Epidermal melanocyte (primary cell): ENCODE measurements around the gene DTX2.
"Not testable (repeated sequence)": the region's sequence is repeated elsewhere in the genome, so short reads cannot be mapped to it uniquely, and the experiment has no call there.

ENCODE experiments used
- DNase-seq: peaks from one replicate; pipeline ENCODE4 v3.0.0; 2011; ENCODE audit warnings: low spot score; ENCODE audit not compliant: insufficient read length

DTX2 gene

DNA sequence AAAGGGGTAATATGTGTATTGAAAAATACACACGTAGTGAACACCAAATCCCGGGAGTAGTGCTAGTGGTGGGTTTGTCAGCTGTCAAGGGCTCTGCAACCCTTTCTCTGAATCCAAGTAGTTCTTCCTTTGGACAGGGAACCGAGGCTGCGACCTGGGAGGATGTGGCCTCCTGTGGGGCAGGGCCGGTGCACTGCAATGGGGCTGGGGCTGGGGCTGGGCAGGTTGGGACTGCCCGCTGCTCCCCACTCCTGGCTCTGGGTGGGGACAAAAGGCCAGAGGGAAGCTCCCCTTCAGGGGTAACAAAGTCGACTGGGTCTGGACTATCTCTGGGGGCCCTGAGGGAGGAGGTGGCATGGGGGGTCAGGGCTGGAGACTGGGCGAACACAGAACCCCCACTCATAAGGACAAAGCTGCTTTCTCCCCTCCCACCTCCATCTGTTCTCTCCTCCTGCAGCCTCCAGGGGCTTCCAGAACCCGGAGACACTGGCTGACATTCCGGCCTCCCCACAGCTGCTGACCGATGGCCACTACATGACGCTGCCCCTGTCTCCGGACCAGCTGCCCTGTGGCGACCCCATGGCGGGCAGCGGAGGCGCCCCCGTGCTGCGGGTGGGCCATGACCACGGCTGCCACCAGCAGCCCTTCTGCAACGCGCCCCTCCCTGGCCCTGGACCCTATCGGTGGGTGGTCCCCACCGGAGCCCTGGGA is 49.8 kb downstream of the DTX2 start:
- not testable (repeated sequence) for DNase-seq

DNA sequence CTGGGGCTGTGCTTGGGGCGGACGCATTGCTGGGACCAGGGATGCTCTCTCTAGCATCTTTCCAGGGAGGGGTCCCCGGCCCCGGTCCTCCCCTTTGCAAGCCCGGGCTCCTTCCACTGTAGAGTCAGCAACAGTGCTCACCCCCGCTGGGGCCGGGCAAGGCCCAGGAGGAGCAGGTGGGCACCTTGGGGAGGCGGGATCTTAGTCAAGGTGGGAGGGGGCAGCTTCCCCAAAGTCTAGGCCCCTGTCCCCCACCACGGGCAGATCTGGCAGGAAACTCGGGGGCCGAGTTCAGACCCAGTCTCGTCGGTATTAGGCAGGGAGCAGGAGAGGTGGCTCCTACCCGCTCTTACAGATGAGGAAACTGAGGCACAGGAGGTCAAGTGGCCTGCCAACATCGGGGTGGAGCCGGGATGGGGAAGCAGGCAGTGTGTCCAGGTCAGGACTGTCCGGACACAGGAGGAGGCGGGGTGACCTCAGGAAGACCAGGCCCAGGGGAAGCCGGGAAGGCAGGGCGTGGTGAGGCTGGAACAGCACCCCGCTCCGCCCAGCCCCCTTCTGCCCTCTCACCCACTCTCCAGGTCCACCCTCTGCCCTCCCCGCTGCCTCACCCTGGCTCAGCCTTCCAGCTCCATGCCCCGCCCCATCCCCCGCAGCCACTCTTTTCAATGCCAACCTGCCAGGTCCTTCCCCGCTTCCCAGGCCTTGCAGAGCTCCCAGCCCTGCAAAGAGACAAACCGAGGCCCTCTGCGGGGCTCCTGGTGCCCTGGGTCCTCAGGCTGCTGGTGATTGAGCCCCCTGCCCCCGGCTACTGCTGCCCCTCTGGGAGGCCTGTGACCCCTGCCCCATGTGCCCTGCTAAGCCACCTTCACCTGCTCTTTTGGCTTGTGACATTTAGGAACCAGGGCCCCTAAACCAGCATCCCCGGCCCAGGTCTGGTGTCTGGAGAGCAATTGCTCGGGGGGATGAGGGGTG is 50.7 kb downstream of the DTX2 start:
- not testable (repeated sequence) for DNase-seq

DNA sequence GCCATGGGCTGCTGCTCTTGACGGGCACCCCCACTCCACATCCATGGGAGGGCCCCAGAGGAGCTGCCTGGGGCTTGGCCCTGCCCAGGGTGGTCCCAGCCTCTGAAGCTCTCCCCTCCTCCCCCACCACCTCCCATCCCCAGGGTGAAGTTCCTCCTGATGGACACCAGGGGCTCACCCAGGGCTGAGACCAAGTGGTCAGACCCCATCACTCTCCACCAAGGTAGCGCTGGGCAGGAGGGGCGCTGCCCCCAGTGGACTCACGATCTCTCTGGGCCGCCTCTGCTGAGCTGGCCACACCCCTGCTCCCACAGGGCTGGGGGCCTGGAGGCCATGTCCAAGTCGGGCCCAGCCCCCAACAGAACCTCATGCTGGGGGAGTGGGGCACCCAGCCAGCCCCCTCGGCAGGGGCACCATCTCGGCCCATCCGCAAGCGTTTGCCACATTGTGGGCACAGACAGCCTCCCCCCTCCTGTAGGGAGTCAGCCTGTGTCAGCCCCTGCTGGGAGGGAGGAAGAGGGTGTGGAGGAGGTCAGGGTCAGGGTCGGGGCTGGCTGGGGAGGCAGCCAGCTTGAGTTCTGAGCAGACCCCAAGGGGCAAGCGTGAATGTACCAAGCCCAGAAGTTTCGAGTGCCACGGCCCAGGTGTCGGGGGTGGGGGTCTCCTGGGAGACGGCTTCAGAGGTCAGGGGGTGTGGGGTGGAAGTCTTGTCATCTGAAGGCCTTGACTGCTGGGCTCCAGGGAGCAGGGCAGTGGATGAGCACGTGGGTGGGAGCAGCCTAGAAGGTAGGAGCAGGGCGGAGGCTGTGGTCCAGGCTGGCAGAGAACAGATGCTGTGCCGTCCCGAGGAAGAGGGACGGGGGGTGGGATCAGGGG is 51.7 kb downstream of the DTX2 start:
- DNase-seq: no peak

DNA sequence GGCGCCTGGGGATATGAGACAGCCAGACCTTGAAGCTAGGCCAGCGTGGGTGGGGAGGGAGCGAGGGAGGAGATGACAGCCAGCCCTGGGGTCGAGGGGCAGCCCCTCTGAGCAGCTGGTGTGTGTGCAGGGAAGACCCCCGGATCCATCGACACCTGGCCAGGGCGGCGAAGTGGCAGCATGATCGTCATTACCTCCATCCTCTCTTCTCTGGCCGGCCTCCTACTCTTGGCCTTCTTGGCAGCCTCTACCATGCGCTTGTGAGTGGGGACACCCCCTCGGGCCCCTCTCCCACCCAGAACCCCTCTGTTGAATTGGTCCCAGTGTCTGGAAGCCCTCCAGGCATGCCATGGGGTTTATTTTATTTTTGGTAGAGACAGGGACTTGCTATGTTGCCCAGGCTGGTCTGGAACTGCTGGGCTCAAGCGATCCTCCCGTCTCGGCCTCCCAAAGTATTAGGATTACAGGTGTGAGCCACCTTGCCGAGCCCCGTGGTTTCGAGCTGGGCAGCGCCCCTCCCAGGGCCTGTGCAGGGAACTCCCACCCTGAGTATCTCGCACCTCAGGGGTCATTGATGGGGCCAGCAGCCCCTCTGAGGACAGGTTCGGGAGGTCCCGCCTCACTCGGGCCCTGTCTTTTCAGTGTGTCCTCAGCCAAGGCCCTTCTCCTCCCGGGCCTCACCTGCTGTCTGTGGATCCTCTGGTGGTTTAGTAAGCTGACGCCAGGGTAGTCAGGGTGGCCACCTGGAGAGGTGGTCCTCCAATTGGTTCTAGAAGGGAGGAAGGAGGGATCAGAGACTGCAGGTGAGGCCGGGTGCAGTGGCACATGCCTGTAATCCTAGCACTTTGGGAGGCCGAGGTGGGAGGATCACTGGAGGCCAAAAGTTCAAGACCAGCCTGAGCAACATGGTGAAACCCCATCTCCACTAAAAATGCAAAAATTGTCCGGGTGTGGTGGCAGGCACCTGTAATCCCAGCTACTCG is 52.6 kb downstream of the DTX2 start:
- DNase-seq: no peak

DNA sequence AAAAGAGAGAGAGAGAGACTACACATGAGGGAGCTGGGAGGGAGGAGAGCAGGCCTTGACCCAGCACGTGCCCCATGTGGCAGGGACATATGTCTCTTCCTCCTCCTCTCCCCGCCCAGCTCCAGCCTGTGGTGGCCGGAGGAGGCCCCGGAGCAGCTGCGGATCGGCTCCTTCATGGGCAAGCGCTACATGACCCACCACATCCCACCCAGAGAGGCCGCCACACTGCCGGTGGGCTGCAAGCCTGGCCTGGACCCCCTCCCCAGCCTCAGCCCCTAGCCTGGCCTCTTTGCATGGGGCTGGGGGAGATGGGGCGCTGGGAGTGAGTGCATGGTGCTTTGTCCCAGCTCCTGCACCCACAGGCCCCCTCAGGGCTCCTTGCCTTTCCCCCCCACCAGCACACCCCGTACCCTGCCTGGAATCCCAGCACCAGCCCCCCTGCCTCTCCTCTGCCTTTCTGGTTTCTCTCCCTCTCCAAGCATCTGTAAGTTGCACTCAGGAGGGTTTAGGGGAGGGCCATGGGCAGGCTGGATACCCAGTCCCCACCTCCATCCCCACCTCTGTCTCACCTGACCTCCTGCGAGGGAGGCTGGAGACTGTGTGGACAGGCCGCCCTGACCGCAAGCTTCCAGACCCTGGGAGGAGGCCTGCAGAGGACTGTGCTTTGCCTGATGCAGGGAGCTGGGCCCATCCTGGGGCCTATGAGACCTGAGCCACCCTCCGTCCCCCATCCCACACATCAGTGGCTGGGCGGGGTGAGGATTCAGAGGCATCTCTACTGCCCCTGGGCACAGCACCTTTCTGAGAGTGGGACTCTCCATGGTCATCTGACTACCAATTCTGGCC is 53.6 kb downstream of the DTX2 start:
- DNase-seq: no peak

DNA sequence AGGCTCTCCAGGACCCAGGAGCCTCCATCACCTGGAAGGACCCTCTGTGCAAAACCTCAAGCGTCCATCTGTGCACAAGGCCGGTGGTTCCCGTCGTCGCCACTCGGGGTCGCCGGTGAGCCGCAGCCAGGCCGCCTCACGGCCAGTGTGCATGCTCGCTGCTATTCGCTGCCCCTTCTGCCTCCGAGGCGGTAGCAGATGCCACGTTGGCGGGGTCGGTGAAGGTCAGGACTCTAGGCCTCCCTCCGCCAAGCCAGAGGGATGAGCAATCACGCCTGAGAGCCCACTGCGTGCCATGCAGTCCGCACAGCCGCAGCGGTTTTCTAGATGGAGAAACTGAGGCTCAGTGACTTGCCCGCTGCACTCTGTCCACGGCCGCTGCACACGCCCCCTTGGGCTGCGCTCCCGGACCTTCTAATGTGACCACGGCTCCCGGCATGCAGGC is 54.5 kb downstream of the DTX2 start:
- peak; percentile 64 for DNase-seq

DNA sequence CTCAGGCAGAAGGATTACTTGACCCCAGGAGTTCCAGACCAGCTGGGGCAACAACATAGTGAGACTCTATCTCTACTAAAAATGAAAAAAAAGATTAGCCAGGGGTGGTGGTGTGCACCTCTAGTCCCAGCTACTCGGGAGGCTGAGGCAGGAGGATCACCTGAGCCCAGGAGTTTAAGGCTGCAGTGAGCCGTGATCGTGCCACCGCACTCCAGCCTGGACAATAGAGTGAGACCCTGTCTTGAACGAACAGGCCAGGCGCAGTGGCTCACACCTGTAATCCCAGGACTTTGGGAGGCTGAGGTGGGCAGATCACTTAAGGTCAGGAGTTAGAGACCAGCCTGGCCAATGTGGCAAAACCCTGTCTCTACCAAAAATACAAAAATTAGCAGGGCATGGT is 55.4 kb downstream of the DTX2 start:
- DNase-seq: not testable (repeated sequence)

DNA sequence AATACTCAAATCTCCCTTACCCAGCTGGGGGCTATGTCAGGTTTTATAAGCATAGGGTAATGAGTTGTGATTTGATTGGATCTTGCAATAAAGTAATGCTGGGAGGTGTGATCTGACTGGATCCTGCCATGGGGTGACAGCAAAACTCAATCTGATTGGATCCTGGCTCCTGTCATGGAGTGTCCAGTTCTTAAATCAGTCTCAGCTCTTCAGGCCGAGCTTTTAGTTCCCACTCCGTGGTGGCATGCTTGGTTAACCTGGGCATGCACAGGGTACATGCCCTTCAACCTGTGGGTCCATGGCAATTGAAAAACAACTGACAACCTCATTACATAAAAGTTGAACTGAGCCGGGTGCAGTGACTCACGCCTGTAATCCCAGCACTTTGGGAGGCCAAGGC is 64.7 kb downstream of the DTX2 start:
- DNase-seq: not testable (repeated sequence)

DNA sequence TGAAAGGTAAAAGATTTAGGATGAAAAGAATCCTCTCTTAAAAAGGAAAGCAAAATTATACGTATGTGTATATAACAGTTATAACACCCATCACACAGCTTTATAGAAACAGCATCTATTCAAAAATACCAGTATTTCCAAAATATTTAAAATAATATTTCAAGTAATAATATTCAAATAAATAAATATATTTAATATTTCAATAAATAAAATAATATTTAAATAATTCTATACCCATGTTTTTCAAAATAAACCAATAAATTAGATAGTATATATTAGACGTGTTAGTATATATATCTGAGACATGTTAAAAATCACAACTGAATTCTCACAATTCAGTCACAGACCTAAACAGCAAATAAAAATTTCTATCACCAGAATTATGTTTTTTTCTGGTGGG is 70.1 kb downstream of the DTX2 start:
- DNase-seq: not testable (repeated sequence)

DNA sequence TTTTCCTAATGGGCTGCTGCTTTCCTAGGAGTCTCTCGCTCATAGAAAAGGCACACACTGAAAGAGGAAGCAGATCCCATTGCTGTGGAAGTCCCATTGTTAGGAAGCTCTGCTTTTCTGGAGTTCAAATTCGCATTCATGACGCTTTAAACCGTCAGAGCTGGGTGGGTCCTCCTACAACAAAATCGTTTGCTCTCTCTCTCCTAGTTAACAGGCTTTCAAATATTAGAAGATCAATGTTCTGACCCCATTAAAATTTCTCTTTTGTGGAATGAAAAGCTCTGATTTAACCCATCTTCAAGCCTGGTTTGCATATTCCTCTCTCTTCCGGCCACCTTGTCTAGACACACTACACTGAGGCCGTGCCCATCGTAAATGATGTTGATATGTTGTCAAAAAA is 81.7 kb downstream of the DTX2 start, which contains the start of gene SPDYE16:
TSS of gene SPDYE16 (minus strand) at position 101 of the 400 bp plus-strand sequence. CDS start 1,838 bp downstream, outside the sequence.
- DNase-seq: not testable (repeated sequence)

DNA sequence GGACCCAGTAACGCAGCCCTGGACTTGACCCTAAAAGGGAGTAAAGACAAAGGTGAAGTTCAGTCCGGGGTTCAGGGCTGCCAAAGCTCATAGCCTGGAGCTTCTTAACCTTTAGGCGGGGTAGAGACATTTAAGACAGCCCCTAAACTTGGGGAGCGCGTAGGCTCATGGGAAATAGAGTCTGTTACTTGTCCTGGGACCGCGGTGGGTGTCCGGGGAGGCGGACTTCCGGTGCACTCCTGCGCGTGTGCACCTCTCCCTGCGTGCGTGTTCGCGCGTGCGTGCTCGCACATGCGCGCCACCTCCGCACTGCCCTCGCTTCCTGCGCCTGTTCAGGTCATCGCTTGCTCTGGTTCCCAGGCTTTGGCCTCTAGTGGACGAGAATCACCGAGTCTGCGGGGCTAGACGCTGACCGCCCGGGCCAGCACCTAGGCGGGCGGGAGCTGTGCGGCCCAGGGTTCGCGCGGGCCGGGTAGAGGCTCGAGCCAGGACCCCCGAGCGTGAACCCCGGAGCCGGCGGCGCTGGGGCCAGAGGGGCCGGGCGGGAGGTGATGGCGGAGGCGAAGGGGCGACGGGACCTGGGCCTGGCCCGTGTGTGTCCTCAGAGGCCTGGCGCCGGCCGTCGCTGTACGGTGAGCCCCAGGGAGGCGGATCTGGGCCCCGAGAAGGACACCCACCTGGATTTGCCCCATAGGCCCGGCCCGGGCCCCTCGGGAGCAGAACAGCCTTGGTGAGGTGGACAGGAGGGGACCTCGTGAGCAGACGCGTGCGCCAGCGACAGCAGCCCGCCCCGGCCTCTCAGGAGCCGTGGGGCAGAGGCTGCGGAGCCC is 87.7 kb downstream of the DTX2 start:
- peak; percentile 43 for DNase-seq

DNA sequence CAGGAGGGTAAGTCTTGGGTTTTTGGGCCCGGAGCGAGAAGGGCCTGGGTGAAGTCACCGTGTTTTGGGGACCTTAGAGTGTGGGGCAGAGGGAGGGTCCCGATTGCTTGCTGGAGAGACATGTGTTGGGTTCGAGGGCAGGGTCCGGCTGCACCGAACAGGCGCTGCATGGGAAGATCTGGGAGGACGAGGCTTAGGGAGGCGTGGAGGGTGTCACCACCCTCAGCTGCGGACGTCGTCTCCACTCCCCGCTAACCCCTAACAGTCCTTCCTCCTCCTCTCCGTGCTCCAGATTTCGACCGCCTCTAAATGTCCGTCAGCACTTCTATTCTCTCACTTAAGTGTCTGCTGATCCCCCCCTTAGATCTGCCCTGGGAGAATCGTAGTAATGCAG is 88.3 kb downstream of the DTX2 start:
- DNase-seq: not testable (repeated sequence)

DNA sequence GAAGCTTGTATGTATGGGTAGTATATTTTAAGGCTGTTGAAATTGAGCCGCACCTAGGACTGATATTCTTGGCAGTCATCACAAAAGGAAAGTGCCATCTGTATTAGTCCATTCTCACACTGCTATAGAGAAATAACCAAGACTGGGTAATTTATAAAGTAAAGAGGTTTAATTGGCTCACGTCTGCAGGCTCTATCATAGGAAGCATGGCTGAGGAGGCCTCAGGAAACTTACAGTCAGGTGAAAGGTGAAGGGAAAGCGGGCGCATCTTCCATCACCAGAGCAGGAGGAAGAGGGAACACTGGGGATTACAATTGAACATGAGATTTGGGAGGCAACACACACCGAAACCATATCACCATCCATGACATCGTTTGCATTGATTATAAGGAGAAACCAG is 90.5 kb downstream of the DTX2 start:
- DNase-seq: not testable (repeated sequence)
